Fibroblast of upper back skin (primary cell): ENCODE results near the gene MEIOC.
A peak's percentile ranks its signal among the peaks of the same experiment; 100 is the strongest.
"Not testable (repeated sequence)": the region's sequence is repeated elsewhere in the genome, so short reads cannot be mapped to it uniquely, and the experiment has no call there.

ENCODE experiments used
- DNase-seq: peaks from one replicate; pipeline ENCODE4 v3.0.0-alpha.2; 2013

Gene MEIOC

DNA sequence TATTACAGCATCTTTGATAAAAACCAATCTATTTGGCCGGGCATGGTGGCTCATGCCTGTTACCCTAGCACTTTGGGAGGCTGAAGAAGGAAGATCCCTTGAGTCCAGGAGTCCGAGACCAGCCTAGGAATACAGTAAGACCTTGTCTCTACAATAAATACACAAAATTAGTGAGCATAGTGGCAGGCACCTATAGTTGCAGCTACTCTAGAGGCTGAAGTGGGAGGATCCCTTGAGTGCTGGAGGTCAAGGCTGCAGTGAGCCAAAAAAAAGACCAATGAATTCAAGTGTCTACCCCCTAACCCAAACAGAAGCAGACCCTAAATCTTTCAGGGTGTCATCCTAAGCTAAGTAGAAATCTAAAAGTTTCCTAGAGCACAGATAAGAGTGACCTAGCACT lies 7.3 kb upstream of the MEIOC start:
- DNase-seq = no peak

DNA sequence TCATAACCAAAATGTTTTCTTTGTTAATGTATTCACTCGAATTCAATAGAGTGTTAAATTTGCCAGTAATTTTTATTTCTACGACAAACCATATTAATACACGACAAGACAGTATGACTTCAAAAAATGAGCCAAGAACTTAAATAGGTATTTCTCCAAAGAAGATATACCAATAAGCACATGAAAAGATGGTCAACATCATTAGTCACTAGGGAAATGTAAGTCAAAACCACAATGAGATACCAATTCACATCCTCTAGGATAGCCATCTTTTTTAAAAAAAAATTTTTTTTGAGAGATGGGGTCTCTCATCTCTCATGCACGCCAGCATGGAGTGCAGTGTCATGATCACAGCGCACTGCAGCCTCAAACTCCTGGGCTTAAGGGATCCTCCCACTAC lies 5.0 kb upstream of the MEIOC start:
- no peak for DNase-seq

DNA sequence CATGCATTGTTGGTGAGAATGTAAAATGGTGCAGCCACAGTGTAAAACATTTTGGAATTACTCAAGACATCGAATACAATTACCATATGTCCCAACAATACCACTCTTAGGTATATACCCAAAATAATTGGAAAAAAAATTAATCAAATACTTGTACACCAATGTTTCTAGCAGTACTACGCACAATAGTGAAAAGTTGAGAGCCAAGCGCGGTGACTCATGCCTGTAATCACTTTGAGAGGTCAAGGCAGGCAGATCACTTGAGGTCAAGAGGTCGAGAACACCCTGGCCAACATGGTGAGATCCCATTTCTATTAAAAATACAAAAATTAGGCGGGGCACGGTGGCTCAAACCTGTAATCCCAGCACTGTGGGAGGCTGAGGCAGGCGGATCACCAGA lies 3.5 kb upstream of the MEIOC start:
- DNase-seq = no peak

DNA sequence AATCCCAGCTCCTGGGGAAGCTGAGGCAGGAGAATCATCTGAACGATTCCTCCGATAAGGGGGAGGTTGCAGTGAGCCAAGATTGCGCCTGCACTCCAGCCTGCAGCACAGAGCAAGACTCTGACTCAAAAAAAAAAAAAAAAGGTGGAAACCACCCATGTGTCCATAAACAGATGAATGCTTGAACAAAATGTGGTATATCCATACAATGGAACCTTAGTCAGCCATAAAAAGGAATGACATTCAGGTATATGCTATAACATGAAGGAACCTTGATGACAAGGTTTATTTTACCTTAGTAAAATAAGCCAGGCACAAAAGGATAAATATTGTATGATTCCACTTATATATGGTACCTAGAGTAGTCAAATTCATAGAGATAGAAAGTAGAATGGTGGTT lies 2.9 kb upstream of the MEIOC start:
- no peak for DNase-seq

DNA sequence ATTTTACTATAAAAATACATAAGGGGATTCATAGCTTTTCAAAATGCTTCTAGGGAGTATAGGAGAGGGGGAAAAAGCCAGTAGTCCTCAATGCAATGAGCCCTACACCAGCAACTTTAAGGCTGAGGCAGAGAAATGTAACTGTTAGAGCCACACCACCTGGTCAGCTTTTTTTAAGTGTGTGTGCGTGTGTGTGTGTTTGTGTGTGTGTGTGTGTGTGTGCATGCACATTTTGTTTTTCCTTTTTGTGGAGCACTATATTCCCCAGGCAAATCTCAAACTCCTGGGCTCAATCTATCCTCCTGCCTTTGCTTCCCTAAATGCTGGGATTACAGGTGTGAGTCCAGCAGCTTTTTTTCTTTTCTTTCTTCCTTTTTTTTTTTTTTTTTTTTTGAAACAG lies 2.3 kb upstream of the MEIOC start:
- no peak for DNase-seq

DNA sequence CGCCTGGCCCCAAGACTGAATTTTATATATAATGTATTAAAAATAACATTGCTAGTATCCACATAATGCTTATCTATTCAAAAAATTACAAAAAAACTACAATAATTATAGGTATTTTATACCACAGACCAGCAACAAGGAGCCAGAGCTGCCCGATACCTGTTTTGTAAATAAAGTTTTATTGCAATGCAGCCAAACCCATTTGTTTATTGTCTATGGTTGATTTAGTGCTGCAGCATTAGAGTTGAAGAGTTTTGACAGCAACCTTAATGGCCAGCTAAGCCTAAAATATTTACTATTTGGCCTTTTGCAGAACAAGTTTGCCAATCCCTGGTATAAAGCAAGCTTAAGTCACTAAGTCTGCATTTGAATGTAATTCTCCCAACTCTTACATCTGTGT lies 5.6 kb downstream of the MEIOC start:
- DNase-seq = no peak

DNA sequence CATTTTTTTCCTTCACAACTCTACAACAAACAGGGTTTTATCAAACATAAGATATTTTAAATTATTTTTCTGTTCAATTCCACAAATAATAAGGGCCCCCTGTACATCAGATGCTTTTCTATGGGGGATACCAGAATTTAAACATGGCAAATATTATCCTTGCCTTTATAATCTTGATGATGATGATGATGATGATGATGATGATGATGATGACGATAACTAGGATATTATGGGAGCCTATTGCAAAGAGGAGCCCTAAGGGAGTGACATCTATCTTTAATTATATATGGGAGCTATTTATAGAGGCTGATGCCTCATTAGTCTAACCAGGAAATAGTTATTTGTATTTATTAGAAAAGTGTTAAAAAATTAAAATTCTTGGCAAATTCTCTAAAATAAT lies 6.8 kb downstream of the MEIOC start:
- DNase-seq = no peak

DNA sequence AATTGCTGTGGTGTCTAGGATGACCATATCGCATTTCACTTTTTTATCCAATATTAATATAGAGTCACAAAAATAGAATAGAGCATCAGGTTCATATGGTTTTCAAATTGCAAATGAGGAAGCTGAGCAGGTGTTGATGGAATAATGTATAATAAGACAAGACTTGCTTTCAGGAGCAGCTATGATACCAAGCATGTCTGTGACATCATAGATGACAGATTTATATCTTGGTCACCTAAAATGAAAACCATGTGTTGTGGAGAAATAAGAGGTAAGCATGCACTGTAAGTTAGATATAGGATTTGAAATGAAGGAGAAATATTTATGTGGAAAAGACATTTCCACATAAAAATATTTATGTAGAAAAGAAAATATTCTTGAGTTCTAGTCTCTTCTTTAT lies 8.6 kb downstream of the MEIOC start:
- no peak for DNase-seq

DNA sequence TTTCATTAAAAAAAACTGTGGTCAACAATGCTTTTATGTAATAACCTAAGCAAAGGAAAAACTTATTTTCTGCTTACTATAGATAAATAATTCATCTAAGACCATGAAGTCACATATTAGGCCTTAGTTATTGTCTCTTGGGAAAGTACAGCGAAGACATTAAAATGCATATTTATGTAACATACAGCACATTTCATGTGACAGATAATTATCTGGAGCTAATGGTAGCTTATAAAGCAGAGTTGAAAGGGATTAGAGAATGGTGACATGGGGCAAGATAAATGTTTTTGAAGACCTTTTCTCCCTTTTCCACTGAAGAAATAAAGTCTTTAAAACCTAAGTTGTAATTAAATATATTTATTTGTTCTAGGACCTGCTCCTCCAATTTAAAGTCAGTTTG lies 9.7 kb downstream of the MEIOC start:
- no peak for DNase-seq

DNA sequence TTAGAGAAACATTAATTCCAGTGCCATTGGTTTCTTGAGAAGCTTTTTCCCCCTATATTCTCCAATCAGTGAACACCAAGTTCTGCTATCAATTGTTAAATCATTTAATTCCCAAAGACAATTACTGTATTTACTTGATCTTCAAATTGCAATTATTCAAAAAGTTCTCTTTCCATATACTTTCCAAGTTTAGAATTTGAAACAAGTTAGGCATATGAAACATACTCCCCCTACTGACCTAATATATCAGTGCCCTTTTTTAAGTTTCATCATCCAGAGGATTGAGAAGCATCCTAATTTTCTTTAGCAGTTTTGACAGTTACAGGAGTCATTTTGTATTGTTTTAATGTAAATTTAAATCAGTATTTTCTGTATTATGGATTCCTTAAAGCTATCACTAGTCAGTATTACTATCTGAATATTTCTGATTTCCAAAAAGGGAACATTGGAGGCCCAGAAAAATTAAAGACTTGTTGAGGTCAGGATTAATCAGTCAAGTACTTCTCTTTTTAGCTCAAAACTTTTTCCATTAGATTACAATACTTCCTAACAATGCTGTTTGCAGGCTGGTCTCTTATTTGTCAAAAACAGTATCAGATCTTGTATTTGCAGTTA lies 16.3 kb downstream of the MEIOC start:
- peak; percentile 50 for DNase-seq

DNA sequence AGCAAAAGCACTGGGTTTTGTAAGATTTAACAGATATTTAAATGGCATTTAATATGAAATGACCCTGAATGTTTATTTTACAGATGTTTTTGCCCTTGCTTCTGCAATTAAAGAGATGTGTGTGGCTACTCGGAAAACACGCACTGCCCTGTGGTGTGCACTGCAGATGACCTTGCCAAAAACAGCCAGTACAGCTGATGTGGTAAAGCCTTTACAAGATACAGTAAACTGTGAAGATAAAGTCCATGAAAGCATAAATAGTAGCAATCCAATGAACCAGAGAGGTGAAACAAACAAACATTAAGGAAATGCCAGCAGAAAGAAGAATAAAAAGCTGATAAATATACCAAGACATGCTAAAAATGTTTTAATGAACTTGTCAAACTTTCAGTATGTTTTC lies 17.6 kb downstream of the MEIOC start:
- DNase-seq = no peak

DNA sequence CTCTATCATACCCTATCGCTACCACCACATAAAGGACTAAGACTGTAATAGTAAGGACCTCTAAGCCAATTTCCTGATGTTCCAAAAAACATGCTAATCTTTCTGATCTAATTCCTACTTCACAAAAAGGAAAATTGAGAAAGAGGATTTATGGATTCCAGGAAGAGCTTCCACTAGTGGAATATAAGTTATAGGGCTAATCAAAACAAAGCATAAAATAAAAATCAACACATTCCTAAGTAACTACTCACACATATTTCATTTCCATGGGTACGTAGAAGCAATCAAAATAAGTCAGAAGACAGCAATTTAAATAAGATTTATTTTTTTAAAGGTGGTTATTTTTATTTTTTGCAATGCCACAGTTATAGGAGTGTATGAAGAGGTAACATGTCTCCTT lies 20.9 kb downstream of the MEIOC start:
- peak; percentile 38 for DNase-seq

DNA sequence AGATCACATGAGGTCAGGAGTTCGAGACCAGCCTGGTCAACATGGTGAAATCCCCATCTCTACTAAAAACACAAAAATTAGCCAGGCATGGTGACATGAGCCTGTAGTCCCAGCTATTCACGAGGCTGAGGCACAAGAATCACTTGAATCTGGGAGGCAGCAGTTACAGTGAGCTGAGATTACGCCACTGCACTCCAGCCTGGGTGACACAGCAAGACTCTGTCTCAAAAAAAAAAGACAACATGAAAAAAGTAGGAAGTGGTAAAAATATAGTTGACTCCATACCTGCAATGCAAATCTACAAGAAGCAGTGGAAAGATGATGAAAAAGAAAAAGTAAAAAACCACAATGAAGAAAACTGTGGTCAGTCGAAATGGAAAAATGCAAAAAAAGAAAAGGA lies 27.0 kb downstream of the MEIOC start:
- not testable (repeated sequence) for DNase-seq

DNA sequence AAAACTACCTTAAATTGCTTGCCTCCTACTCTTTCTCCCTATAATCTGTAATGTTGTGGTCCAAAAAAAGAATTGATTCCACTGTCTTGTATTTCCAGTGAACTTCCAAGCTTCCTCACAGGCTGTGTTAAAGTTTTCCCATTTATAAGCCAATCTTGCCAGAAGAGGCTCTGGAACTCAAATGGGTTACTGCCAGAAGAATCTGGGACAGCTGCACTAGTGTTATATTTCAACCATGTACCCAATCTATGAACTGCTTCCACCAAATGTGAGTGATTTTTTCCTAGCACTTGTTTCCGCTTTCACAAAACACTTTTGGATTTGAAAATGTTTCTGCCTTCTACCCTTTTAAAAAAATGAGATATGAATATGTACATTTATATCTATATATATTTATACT lies 31.5 kb downstream of the MEIOC start:
- DNase-seq = no peak

DNA sequence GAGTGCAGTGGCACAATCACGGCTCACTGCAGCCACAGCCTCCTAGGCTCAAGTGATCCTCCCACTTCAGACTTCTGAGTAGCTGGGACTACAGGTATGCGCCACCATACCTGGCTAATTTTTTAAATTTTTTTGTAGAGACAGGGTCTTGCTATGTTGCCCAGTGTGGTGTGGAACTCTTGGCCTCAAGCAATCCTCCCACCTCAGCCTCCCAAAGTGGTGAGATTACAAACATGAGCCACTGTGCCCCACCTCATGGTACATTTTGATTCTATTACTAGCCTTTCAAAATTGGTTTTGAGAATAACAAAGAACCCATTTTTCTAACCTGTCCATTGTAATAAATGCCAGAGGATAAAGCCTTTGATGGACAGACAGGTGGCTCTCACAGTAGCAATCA lies 31.9 kb downstream of the MEIOC start:
- no peak for DNase-seq

DNA sequence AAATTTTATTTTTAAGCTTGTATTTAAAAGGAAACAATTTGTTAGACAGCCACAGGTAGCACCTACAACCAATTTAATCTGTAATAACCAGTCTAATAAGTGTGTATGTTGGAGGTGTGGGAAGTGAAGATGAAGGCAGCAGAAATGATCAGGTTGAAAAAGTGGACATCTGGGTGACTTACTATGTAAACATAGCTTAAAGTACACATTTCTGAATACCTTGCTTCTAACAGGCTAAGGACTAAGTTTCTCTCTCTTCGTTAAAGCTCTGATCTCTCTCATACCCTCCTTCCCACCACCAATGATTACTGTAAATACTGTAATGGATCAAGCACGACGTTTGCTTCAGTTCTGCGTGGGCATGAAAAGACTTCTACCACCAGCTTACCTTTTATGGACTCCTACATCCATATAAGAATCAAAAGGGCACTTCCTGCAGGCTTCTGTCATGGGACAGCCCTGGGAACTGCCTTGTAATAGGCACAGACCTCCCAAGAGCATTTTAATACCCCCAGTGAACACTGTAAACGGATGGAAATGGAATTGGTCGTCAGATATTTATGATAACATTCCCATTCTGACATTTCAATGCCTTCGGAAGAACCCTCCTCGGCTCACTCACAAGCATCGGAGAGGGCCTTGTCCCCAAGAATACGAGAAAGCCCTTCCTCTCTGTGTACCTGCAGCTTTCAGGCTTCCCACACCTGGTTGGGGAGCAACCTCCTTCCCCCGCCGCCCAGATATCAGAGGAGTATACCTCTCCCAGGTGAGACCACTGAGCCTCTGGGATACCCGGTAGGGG lies 32.6 kb downstream of the MEIOC start:
- no peak for DNase-seq

DNA sequence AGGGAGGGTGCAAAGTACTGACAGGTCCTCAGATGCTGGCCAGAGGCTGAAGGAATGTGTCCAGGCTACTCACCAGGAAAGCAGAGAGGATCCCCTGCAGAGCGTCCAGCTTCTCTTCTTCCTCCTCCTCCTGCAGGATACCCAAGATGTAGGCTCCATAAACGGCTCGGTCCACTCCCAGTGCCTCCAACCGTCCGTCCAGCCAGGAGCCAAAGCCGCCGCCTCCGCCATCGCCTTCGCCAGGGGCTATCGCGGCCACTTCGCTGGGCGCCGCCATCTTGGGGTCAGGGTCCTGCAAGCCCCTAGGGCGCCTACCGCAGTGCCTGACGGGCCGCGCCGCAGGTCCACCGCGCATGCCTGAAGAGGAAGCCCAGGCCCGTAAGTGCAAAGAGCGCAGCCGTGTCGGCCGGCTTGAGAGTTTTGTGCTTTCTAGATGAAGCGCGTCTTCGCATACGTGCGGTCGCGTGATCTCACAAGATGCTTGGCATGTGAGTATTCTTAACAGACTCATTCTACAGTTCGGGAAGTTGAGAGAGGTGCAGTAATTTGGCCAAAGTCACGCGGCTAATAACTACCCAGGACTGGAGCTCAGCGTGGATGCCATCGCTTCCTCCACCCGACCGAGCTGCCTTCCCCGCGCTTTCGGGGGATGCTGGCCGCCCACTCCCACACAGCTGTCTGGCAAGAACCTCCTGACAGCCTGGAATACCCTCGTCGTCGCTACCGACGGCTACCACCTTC lies 33.4 kb downstream of the MEIOC start, which contains the start of gene CCDC43:
Gene CCDC43 (minus strand): TSS at position 300 of the 741 bp plus-strand sequence. CDS start 23 bp downstream, at position 277.
- DNase-seq = peak; percentile 92

DNA sequence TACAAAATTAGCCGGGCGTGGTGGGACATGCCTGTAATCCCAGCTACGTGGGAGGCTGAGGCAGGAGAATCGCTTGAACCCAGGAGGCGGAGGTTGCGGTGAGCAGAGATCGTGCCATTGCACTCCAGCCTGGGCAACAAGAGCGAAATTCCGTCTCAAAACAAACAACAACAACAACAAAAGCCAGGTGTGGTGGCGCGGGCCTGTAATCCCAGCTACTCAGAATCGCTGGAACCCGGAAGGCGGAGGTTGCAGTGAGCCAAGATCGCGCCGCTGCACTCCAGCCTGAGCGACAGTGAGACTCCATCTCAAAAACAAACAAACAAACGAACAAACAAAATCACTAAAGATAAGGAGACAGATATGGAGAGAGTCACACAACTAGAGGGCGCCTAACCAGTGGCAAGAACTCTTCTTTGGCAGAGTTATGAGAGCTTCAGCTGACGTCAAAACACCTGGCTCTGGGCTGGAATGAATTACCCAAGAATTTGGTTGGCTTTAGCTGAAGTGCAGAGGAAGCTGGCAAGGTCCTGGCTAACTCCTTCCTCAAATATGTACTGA lies 34.6 kb downstream of the MEIOC start:
- peak; percentile 23 for DNase-seq

DNA sequence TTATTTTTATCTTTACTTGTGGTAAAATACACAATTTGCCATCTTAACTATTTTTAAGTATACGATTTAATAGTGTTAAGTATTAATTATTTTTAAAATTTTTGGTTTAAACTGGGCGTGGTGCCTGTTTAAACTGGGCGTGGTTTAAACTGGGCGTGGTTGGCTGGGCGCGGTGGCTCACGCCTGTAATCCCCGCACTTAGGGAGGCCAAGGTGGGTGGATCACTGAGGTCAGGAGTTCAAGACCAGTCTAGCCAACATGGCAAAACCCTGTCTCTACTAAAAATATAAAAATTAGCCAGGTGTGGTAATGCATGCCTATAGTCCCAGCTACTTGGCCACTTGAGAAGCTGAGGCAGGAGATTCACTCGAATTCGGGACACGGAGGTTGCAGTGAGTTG lies 37.3 kb downstream of the MEIOC start:
- no peak for DNase-seq

DNA sequence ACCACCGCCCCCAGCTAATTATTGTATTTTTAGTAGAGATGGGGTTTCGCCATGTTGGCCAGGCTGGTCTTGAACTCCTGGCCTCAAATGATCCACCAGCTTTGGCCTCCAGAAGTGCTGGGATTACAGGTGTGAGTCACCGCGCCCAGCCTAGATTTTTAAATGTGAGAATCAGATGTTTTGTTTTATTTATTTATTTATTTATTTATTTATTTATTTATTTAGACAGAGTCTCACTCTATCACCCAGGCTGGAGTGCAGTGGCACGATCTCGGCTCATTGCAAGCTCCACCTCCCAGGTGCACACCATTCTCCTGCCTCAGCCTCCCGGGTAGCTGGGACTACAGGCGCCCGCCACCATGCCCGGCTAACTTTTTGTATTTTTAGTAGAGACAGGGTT lies 44.0 kb downstream of the MEIOC start:
- not testable (repeated sequence) for DNase-seq

DNA sequence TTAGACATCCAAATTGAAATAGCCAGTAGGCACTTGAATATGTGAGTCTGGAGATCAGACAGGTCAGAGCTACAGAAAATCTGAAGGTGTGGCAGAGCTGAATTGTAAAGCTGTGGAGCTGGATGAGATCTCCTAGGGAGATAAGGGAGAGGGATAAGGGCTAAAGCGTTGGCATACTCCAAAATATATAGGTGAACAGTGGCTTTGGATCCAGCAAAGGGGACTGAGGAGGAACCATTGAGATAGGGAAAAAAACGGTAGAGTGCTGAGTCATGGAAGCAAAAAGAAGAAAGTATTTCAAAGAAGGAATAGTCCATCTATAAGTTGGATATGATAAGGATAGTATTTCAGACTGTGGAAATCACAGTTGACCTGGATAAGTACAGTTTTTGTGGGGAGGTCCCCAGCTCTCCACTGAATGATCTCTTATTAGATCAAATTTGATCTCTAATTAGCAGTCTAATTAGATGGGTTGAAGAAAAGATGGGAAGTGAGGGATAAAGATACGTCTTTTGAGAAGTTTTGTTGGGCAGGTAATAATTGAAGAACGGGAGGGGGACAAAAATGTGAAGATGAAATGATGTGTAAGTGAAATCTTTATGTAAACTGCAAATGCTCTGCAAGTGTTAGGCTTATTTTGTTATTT lies 51.6 kb downstream of the MEIOC start:
- DNase-seq = no peak

DNA sequence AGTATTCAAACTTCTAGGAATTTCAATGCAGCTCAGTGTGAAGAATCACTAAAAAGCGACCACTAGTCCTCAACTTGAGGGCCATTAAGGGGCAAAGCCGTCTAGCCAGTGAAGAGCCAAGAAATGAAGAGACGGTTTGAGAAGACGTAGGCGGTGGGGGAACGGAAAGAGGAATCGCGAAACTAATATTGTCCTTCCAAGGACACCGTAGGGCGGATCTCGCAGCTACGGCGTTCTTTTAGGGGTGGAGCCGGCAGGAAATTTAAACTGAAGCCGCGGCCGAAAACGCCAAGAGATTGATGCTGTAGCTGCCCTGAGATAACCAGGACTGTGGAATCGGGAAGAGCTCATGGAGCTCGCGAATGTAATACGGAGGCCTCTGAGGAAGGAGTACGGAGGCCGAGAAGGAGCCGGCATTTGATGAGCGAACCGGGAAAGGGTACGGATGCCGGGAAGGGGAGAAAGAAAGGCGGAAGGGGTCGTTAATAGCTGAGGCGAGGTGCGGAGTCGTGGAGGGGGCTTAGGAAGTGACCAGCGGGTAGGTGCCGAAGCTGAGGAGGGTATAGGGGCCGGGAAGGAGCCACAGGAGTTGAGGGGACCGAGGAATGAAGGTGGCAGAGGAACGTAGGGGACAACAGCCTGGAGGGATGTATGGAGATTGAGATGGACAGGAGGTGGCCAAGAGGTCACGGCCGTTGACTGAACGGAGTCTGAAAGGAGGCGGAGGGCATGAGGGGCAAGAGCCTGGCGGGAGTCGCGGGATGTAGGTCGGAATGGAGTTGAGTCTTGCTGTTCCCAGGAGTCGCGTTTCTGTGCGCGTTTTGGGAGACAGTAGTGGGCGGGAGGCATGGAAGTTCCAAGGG lies 52.4 kb downstream of the MEIOC start, which contains the start of gene DBF4B:
Gene DBF4B (plus strand): TSS at position 265 of the 863 bp plus-strand sequence. CDS start 156 bp downstream, at position 421.
- peak; percentile 92 for DNase-seq
